HT-29 (cell line): ENCODE measurements around the gene SLC29A3. TPM values are rescaled to one million over a fixed set of nuclear protein-coding genes. Genes with fewer than 3 reads are reported as not detected.
A peak's percentile ranks its signal among the peaks of the same experiment; 100 is the strongest.

Experiments used
- DNase-seq: peaks from one replicate; pipeline ENCODE4 v3.0.0-alpha.2; 2015; ENCODE audit warnings: low spot score
- total RNA-seq: library from RNA; depleted of rRNA; stranded (reverse); fragments of >200 nt; shearing (Covaris generic); gene quantifications from 2 replicates; pipeline ENCODE4 v1.2.3, GENCODE V29; 2014

The SLC29A3 gene
- total RNA-seq, 1 experiment from 2014 or later = 4.1 TPM

GRCh38 chr10:71368643-71369042 lies 49.6 kb downstream of the SLC29A3 start:
- DNase-seq = peak; percentile 37

DNA sequence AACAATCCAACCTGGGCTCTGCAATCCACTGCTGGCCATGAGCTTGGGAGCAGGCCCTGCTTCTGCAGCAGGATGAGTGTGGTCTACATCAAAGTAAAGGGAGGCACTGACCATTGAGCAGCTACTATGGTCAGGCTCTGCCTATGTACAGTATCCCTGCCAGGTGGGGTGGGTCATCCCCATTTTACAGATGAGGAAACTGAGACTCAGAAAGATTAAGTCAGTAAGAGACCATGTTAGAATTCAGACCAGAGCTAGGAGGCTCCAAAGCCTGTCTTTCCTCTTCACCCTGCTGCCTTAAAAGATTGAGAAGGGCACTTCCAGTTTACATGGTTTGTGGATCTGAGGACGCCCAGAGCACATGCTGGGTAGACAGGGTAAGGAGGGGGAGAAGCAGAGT lies 50.5 kb downstream of the SLC29A3 start:
- no peak for DNase-seq

DNA sequence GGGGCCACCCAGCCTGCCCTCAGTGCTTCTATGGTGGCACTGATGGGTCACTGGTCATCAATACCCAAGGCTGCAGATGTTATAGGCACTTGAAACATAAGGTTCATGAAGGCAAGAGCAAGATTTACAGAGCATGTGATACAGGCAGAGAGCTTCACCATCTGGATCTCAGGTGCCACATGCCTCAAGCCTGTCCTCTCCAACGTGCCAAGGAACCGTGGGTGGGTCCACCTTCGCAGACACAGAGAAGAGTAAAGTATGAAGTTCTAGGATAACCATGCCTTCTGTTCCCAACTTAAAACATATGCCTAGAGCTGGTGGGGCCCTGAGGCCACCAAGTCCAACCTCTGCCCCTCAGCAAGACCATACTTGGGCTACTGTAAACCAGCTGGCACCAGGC lies 51.0 kb downstream of the SLC29A3 start:
- no peak for DNase-seq

DNA sequence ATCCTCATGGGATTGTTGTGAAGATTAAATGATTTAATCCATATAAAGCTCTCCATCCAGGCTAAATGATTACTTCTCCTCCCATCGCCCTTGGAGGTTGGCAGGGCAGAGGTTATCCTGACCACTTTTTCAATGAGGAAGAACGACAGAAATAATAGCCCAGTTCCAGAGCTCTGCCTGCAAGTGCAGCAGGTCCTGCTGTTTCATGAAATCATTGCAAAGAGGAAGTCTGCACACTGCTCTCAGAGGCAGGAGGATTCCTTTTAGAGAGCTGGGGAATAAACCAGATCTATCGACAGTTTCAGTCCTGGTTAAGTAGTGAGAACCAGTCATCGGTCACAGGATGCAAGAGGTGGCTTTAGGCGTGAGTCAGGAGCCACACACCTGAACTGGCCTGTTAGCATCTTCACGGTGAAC lies 52.7 kb downstream of the SLC29A3 start:
- DNase-seq = no peak

- DNase-seq = no peak
Measured at GRCh38 chr10:71372882-71373495, 53.9 kb downstream of the SLC29A3 start.

DNA sequence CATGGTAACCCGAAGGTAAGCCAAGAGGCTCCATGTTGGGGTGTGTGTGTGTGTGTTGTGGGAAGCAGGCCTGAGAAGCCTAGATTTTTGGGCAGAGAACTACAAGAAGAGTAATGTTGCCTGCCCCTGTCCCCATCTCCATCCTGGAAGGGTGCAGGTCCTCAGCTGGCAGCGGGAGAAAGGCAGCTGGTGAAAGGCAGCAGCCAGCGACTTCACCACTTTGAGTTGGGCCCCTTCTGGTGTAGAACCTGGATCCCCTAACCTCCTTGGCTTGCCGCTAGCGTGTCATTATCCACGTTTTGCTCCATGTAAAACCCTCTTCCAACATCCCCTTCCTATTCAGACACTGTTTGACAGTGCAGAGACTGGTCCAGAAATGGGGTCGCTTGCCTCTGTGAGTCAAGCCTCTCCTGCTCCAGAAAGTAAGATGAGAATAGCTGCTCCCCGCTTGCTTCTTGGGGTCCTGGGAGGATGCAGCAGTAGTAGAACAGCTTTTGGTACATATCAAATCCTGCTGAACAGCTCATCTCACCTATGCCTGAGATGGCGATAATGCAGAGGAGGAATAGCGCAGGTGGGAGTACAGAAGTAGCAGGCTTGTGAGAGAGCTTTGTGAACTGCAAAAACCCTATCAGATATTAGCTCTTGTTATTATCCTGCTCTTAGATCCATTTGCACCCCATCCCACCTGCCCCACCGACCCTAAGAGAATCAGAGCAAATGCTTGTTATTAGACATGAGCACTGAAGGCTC lies 55.6 kb downstream of the SLC29A3 start:
- no peak for DNase-seq

DNA sequence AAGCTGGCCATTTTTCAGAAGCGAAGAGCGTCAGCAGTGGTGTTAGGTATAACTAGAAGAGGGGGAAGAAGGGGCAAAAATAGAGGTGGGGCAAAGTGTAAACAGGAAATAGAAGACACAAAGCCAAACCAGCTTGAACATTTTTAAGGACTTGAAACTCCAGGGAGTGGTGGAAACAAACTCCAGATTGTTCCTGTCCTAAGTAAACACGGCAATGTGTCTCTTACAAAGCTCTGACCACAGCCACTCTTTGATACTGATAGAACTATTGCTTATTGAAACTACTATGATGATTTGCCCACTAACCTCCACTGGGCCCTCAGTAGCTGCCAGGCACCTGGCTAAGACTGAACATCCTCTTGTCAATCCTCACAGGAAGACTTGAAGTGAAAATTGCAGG lies 56.9 kb downstream of the SLC29A3 start:
- no peak for DNase-seq

- DNase-seq = peak; percentile 54
Measured at GRCh38 chr10:71378336-71379117, 59.5 kb downstream of the SLC29A3 start.

GRCh38 chr10:71379118-71379766 lies 60.2 kb downstream of the SLC29A3 start:
- peak; percentile 15 for DNase-seq

GRCh38 chr10:71380841-71381240 lies 61.8 kb downstream of the SLC29A3 start:
- no peak for DNase-seq

GRCh38 chr10:71381611-71382010 lies 62.6 kb downstream of the SLC29A3 start:
- DNase-seq = no peak

- no peak for DNase-seq
Measured at GRCh38 chr10:71382028-71382427, 63.0 kb downstream of the SLC29A3 start.

DNA sequence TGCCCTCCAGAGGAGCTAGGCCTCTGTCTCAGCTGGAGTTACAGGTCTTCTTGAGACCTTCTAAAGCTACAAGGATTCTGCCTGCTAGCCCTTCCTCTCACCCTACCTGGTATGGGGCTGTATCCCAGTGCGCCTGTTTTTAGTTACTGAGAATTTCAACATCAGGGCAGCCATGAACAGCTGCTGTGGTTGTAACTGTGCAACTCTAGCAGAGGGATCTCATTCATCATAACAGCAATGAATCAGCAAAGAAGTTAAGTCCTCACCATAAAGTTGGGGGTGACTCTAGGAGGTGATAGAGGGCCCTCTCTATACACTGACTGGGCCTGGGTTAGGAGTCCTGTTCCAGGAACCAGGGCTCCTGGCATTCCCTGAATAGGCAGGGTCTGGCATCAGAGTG lies 63.7 kb downstream of the SLC29A3 start:
- no peak for DNase-seq

- peak; percentile 73 for DNase-seq
Measured at GRCh38 chr10:71383972-71384687, 65.1 kb downstream of the SLC29A3 start.

DNA sequence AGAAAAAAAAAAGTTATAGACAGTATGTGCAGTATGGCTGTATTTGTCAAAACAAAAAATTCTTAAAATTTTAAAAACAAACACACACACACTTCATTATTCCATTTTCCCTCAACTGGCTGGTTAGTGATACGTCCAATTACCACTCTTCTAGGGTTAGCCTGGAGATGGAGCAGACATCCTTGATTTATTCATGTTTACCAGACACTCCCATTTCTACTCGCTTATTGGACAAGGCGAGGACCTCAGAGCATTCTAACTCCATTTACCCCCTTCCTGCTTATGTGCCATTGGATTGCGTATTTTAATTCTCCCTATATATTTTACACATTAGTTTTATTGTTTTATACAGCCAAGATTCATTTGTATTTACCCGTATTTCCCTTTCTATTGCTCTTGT lies 69.1 kb downstream of the SLC29A3 start:
- DNase-seq = no peak

DNA sequence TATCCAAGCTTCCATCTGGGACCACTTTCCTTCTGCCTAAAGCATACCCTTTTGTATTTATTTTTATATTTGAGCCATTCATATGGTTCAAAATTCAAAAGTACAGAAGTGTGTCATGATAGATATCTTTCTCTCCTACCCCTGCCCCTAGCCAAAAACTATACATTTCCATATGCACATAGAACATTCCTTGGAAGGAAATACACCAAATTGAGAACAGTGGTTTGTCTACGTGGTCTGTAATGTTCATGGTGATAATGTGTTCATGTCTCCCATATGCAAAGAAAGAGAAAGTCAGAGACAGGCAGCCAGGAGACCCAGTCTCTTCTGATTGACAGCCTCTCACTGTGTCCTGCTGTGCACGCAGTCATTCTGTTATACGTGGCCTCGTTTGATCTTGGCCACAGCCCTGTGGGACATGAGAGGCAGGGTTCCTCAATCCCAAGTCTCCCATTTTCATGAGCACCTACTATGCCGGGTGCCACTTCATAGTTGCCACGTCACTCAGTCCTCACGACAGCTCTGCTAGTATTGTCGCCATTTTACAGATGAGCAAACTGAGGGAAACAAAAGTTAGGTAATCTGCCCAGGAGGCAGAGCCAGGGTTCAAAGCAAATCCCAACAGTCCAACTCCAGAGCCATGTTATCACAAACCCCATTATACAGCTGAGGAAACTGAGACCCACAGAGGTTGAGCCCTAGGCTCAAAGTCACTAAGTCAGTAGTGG lies 69.7 kb downstream of the SLC29A3 start:
- DNase-seq = no peak

- DNase-seq = no peak
Measured at GRCh38 chr10:71389768-71390460, 70.9 kb downstream of the SLC29A3 start.

GRCh38 chr10:71390461-71390835 lies 71.4 kb downstream of the SLC29A3 start:
- DNase-seq = no peak

DNA sequence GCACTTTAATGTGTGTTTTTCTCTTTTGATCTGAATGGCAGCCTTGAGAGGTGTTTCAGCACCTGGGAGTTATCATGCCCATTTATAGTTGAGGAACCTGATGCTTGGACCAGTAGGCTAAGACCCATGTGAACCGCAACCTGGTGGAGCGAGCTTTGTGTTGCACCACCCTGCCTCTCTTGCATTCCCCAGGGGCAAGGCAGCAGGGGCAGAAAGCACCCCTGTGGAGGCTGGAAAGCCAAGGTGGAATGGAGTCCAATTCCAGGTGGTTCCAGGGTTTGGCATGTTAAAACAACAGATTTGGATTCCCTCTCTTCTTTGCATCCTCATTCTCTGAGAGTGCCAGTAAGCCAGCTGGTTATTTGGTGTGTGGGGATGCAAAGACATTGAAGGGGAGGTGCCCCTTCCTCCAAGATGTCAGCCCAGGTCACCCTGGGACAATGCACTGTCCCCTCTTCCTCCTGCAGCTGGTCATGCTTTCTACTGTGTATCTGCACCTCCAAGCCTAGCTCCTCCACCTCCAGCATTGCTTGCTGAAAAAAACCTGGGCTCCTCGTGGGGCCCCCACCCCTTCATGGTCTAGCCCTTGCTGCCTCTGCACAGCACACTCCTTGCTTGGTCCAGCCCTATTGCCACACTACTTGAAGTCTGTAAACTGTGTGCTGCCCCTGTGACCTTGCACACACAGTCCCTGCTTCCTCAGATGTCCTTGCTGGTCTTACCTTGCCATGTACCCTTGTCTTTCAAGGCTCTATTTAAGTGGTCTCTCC lies 72.0 kb downstream of the SLC29A3 start:
- no peak for DNase-seq
